ENCODE measurements around the gene PCDH9. TPM values are rescaled to one million over a fixed set of nuclear protein-coding genes. Genes with fewer than 3 reads are reported as not detected.

The PCDH9 gene
- total and polyA plus RNA-seq, 12 donors: 2.9 to 32.0 (median 15.4) TPM

GRCh38 chr13:67125681-67126080, 104.5 kb downstream of the PCDH9 start:
- H3K9me3 ChIP-seq: no peaks in the 10 kb centered on the region
- DNase-seq (no peak), ATAC-seq (no peak)
- TF ChIP-seq, protein P1, sequence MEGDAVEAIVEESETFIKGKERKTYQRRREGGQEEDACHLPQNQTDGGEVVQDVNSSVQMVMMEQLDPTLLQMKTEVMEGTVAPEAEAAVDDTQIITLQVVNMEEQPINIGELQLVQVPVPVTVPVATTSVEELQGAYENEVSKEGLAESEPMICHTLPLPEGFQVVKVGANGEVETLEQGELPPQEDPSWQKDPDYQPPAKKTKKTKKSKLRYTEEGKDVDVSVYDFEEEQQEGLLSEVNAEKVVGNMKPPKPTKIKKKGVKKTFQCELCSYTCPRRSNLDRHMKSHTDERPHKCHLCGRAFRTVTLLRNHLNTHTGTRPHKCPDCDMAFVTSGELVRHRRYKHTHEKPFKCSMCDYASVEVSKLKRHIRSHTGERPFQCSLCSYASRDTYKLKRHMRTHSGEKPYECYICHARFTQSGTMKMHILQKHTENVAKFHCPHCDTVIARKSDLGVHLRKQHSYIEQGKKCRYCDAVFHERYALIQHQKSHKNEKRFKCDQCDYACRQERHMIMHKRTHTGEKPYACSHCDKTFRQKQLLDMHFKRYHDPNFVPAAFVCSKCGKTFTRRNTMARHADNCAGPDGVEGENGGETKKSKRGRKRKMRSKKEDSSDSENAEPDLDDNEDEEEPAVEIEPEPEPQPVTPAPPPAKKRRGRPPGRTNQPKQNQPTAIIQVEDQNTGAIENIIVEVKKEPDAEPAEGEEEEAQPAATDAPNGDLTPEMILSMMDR (IDR thresholded peaks at IDR 0.05): no peak
- H3K27ac ChIP-seq: no peak overlapping the region
- H3K4me1 ChIP-seq: peaks cover 0 to 4% (median 0%) of the 10 kb centered on the region in 9 donors
- H3K27me3 ChIP-seq: no peaks in the 10 kb centered on the region
- H3K4me3 ChIP-seq: no peak overlapping the region
- intact Hi-C loops (cut with DNase I): no loop called here
- no peaks in the 10 kb centered on the region for H3K36me3 ChIP-seq

DNA sequence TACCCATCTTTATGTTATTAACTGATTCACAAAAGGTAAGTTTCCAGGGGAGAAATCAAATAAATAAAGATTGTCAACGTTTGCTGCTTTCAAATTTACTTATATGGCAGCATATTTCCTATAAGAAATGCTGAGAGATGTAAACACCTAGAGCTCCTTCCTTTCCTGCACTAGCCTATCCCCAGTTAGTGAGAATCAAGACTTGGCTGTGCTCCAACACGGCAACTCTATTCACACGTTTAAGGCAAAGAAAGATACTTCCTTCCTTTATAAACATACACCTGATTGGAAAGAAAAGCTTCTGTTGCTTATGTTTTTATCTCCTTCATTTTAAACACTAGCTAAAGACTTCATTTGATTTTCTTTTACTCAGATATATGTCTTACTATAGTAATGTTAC, 107.0 kb downstream of the PCDH9 start:
- H3K27ac ChIP-seq: no peak overlapping the region
- DNase-seq (no peak), ATAC-seq (no peak)
- no peaks in the 10 kb centered on the region for H3K36me3 ChIP-seq
- H3K9me3 ChIP-seq: no peaks in the 10 kb centered on the region
- H3K4me1 ChIP-seq: peaks cover 0 to 4% (median 0%) of the 10 kb centered on the region in 9 donors
- WGBS, 2 donors: 19 to 29% methylated on average over 3 of the region's 3 CpGs
- TF ChIP-seq, protein P1 (IDR thresholded peaks at IDR 0.05): no peak
- no peaks in the 10 kb centered on the region for H3K27me3 ChIP-seq
- intact Hi-C loops (cut with DNase I): no loop called here
- H3K4me3 ChIP-seq: no peak overlapping the region

GRCh38 chr13:67122251-67122650, 107.9 kb downstream of the PCDH9 start:
- TF ChIP-seq, protein P1 (IDR thresholded peaks at IDR 0.05): no peak
- Histone ChIP-seq H3K36me3 (no peaks in the 10 kb centered on the region), H3K4me1 (peaks cover 0 to 4% (median 0%) of the 10 kb centered on the region in 9 donors), H3K9me3 (no peaks in the 10 kb centered on the region), H3K27ac (no peak overlapping the region), H3K27me3 (no peaks in the 10 kb centered on the region), H3K4me3 (no peak overlapping the region)
- no peak for DNase-seq
- 76% methylated on average over 6 of the region's 6 CpGs for WGBS, 2 donors
- ATAC-seq: no peak
- intact Hi-C loops (cut with DNase I): no loop called here

GRCh38 chr13:67120872-67121531, 109.1 kb downstream of the PCDH9 start:
- 82 to 87% methylated on average over 6 of the region's 6 CpGs for WGBS, 2 donors
- intact Hi-C loops (cut with DNase I): no loop called here
- H3K27ac ChIP-seq: no peak overlapping the region
- DNase-seq: no peak
- TF ChIP-seq, protein P1 (IDR thresholded peaks at IDR 0.05): no peak
- no peaks in the 10 kb centered on the region for H3K36me3 ChIP-seq
- H3K4me1 ChIP-seq: peaks cover 0 to 4% (median 0%) of the 10 kb centered on the region in 9 donors
- H3K4me3 ChIP-seq: no peak overlapping the region
- ATAC-seq: no peak
- H3K27me3 ChIP-seq: no peaks in the 10 kb centered on the region
- H3K9me3 ChIP-seq: no peaks in the 10 kb centered on the region
